H9 (cell line): Measurements from ENCODE around the gene HSDL2. TPM values are rescaled to one million over a fixed set of nuclear protein-coding genes. Genes with fewer than 3 reads are reported as not detected.
A peak's percentile ranks its signal among the peaks of the same experiment; 100 is the strongest.

Experiments
- DNase-seq: peaks from one replicate; pipeline ENCODE4 v3.0.0-alpha.2; 2017
- H2AFZ ChIP-seq: one replicate; pipeline ENCODE4 v1.6.1; 2013; ENCODE audit warnings: mild to moderate bottlenecking, low read length, control low read depth, moderate library complexity
- H2AK5ac ChIP-seq: 2 replicates; pipeline ENCODE4 v1.6.1; 2013; ENCODE audit warnings: low read length, control low read depth, mixed read lengths; ENCODE audit not compliant: insufficient read length
- H2BK120ac ChIP-seq: one replicate; pipeline ENCODE4 v1.6.1; 2013; ENCODE audit warnings: low read depth, mild to moderate bottlenecking, low read length, control low read depth, inconsistent platforms; ENCODE audit not compliant: poor library complexity, severe bottlenecking
- H2BK12ac ChIP-seq: 2 replicates; pipeline ENCODE4 v1.6.1; 2013; ENCODE audit warnings: low read length, control low read depth, mixed read lengths, low read depth; ENCODE audit not compliant: insufficient read length
- H2BK15ac ChIP-seq: 2 replicates; pipeline ENCODE4 v1.6.1; 2013; ENCODE audit warnings: low read depth, low read length, control low read depth
- H2BK20ac ChIP-seq: one replicate; pipeline ENCODE4 v1.6.1; 2013; ENCODE audit warnings: low read depth, mild to moderate bottlenecking, low read length, control low read depth, inconsistent platforms; ENCODE audit not compliant: poor library complexity, severe bottlenecking
- H2BK5ac ChIP-seq: 2 replicates; pipeline ENCODE4 v1.6.1; 2013; ENCODE audit warnings: low read length, control low read depth, mixed read lengths; ENCODE audit not compliant: insufficient read length
- H3K14ac ChIP-seq: 2 replicates; pipeline ENCODE4 v1.6.1; 2013; ENCODE audit warnings: low read length, control low read depth; ENCODE audit not compliant: insufficient read depth
- H3K18ac ChIP-seq: 2 replicates; pipeline ENCODE4 v1.6.1; 2013; ENCODE audit warnings: low read depth, mild to moderate bottlenecking, mixed read lengths, low read length, control low read depth; ENCODE audit not compliant: insufficient read length
- H3K23ac ChIP-seq: 2 replicates; pipeline ENCODE4 v1.6.1; 2013; ENCODE audit warnings: low read length, control low read depth, mixed read lengths, low read depth; ENCODE audit not compliant: insufficient read length
- H3K23me2 ChIP-seq: 2 replicates; pipeline ENCODE4 v1.6.1; 2013; ENCODE audit warnings: low read depth, mild to moderate bottlenecking, mixed read lengths, low read length, control low read depth; ENCODE audit not compliant: insufficient read length, poor library complexity, severe bottlenecking
- H3K27ac ChIP-seq: 2 replicates; pipeline ENCODE4 v1.5.1; 2013; ENCODE audit warnings: low read length, control low read depth, mixed read lengths, low read depth; ENCODE audit not compliant: insufficient read length
- H3K27me3 ChIP-seq: 2 replicates; pipeline ENCODE4 v1.6.1; 2013; ENCODE audit warnings: low read length, control low read depth, inconsistent platforms; ENCODE audit not compliant: insufficient read depth
- H3K4ac ChIP-seq: 2 replicates; pipeline ENCODE4 v1.6.1; 2013; ENCODE audit warnings: low read depth, mild to moderate bottlenecking, control low read depth, inconsistent platforms, low read length, moderate library complexity
- H3K4me1 ChIP-seq: 2 replicates; pipeline ENCODE4 v1.6.1; 2013; ENCODE audit warnings: low read length, control low read depth, inconsistent platforms; ENCODE audit not compliant: insufficient read depth
- H3K4me2 ChIP-seq: 2 replicates; pipeline ENCODE4 v1.6.1; 2013; ENCODE audit warnings: low read length, control low read depth, mixed read lengths; ENCODE audit not compliant: insufficient read length, insufficient read depth
- H3K56ac ChIP-seq: 2 replicates; pipeline ENCODE4 v1.6.1; 2013; ENCODE audit warnings: low read depth, mild to moderate bottlenecking, mixed read lengths, low read length, control low read depth; ENCODE audit not compliant: insufficient read length
- H3K79me1 ChIP-seq: 2 replicates; pipeline ENCODE4 v1.6.1; 2013; ENCODE audit warnings: low read depth, mild to moderate bottlenecking, moderate library complexity, low read length, control low read depth, inconsistent platforms; ENCODE audit not compliant: insufficient read depth, poor library complexity, severe bottlenecking
- H3K79me2 ChIP-seq: 2 replicates; pipeline ENCODE4 v1.6.1; 2013; ENCODE audit warnings: low read length, control low read depth, inconsistent platforms; ENCODE audit not compliant: insufficient read depth
- H3K9ac ChIP-seq: 2 replicates; pipeline ENCODE4 v1.6.1; 2013; ENCODE audit warnings: low read length, control low read depth, mixed read lengths; ENCODE audit not compliant: insufficient read length; ENCODE audit errors: extremely low read depth
- H3K9me3 ChIP-seq: one replicate; pipeline ENCODE4 v1.6.1; 2013; ENCODE audit warnings: low read depth, low read length, inconsistent platforms; ENCODE audit not compliant: control insufficient read depth
- H3T11ph ChIP-seq: one replicate; pipeline ENCODE4 v1.6.1; 2013; ENCODE audit warnings: mild to moderate bottlenecking, low read length, control low read depth, inconsistent platforms
- H4K20me1 ChIP-seq: one replicate; pipeline ENCODE4 v1.6.1; 2013; ENCODE audit not compliant: control insufficient read depth, insufficient read length, insufficient read depth
- H4K5ac ChIP-seq: 2 replicates; pipeline ENCODE4 v1.6.1; 2013; ENCODE audit warnings: low read depth, mild to moderate bottlenecking, mixed read lengths, low read length, control low read depth; ENCODE audit not compliant: insufficient read length
- H4K8ac ChIP-seq: replicated peaks from 2 replicates; pipeline ENCODE4 v1.6.1; 2013; ENCODE audit warnings: low read length, control low read depth, mixed read lengths, low read depth; ENCODE audit not compliant: insufficient read length
- H4K91ac ChIP-seq: 2 replicates; pipeline ENCODE4 v1.6.1; 2013; ENCODE audit warnings: low read depth, mild to moderate bottlenecking, moderate library complexity, mixed read lengths, low read length, control low read depth; ENCODE audit not compliant: insufficient read length
- H3K27ac Mint-ChIP-seq, 3 experiments: 2 replicates in 2 of 3; 3 replicates in 1 of 3; pipeline ENCODE4 v1.8.0; 2020 to 2021; ENCODE audit warnings: mixed read lengths in 3 of 3, mild to moderate bottlenecking in 1 of 3, moderate library complexity in 1 of 3
- H3K27me3 Mint-ChIP-seq: 2 replicates; pipeline ENCODE4 v1.8.0; 2021; ENCODE audit warnings: low read depth, mild to moderate bottlenecking, moderate library complexity, mixed read lengths
- H3K36me3 Mint-ChIP-seq, 3 experiments: 2 replicates in 2 of 3; 3 replicates in 1 of 3; pipeline ENCODE4 v1.8.0; 2020 to 2021; ENCODE audit warnings: low read depth in 3 of 3, mixed read lengths in 3 of 3; ENCODE audit not compliant: insufficient read depth in 1 of 3
- H3K4me1 Mint-ChIP-seq, 2 experiments: 2 replicates each; pipeline ENCODE4 v1.8.0; 2020; ENCODE audit warnings: mixed read lengths in 2 of 2
- H3K4me3 Mint-ChIP-seq, 2 experiments: 2 replicates in 1 of 2; 3 replicates in 1 of 2; pipeline ENCODE4 v1.8.0; 2020 to 2021; ENCODE audit warnings: mild to moderate bottlenecking in 2 of 2, mixed read lengths in 2 of 2, moderate library complexity in 1 of 2
- H3K9me3 Mint-ChIP-seq, 2 experiments: 2 replicates in 1 of 2; 3 replicates in 1 of 2; pipeline ENCODE4 v1.8.0; 2020; ENCODE audit warnings: mild to moderate bottlenecking in 2 of 2, mixed read lengths in 2 of 2, moderate library complexity in 1 of 2
- CTCF ChIP-seq: fragments of 200-600 bp; sonication (generic); conservative IDR thresholded peaks from 3 replicates; pipeline ENCODE4 v1.8.0; 2021; ENCODE audit warnings: antibody characterized with exemption, mild to moderate bottlenecking
- WGBS: extraction: QIAGEN DNeasy Blood & Tissue Kit; methylation state at CpG from one replicate; pipeline ENCODE4 v1.1.7; 2013; ENCODE audit warnings: missing lambda C conversion rate, low lambda C conversion rate, mixed read lengths; ENCODE audit not compliant: insufficient read length; ENCODE audit errors: extremely low coverage; 5-methylcytosine and 5-hydroxymethylcytosine counted together
- total RNA-seq: library from RNA; stranded (reverse); gene quantifications from 2 replicates; pipeline ENCODE4 v1.2.1, GENCODE V29; 2021

Gene HSDL2
- total RNA-seq, 1 experiment from 2014 or later = 16.6 TPM

DNA sequence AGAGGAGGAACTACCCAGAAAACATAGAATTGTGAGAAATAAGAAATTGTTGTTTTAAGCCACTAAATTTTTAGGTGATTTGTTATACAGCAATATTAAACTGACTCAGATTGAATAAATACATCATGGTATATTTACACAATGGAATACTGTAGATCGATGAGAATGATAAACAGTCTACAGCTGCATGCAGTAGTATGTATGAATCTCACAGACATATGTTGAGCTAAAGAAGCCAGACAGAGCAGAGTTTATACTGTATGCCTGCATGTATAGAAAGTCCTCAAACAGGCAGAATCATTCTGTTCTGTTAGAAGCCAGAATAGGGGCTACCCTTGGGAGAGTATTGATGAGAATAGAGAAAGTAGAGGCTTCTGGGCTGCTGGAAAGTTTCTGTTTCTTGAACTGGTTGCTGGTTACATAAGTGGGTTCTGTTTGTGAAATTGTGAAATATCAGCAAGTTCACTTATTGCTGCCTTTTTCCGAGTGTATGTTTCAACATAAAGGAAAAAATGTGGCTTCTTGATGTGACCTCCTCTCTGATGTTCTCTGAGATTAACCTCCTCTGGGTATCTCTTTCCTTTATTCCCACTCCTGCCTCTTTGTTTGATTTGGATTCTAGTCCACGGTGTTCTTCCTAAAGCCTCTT, 116.3 kb downstream of the HSDL2 start:
- Histone ChIP-seq H3K27ac (no peak overlapping the region), H3T11ph (no peak overlapping the region), H3K4ac (no peak overlapping the region), H2BK20ac (no peak overlapping the region), H3K18ac (no peak overlapping the region), H2AK5ac (no peak overlapping the region), H3K79me1 (peaks cover 4% of the 10 kb centered on the region), H4K91ac (no peak overlapping the region), H3K23me2 (no peaks in the 10 kb centered on the region), H3K79me2 (peaks cover 28% of the 10 kb centered on the region; the same call in 1 of the 2 replicates), H3K14ac (no peak overlapping the region), H2BK120ac (no peak overlapping the region), H4K20me1 (no peaks in the 10 kb centered on the region), H2BK15ac (no peak overlapping the region), H2AFZ (no peak overlapping the region), H4K8ac (no peak overlapping the region), H3K27me3 (no peaks in the 10 kb centered on the region), H3K23ac (no peak overlapping the region), H4K5ac (no peak overlapping the region), H3K4me1 (peaks cover 3% of the 10 kb centered on the region; the same call in 1 of the 2 replicates), H3K4me2 (no peak overlapping the region), H3K9ac (no peak overlapping the region), H2BK5ac (no peak overlapping the region), H3K9me3 (no peaks in the 10 kb centered on the region), H3K56ac (no peak overlapping the region), H2BK12ac (no peak overlapping the region)
- Mint-ChIP-seq H3K36me3 (peaks cover 38 to 53% (median 39%) of the 10 kb centered on the region in 3 experiments), H3K4me1 (peaks cover 24 to 31% of the 10 kb centered on the region in 2 experiments), H3K4me3 (no peak overlapping the region; a peak in 1 of 5 replicates), H3K9me3 (peaks cover 21 to 26% of the 10 kb centered on the region in 2 experiments), H3K27me3 (no peaks in the 10 kb centered on the region), H3K27ac (peak overlapping the region; percentile 5 to 19 (median 8); a peak in 5 of 7 replicates)
- no peak for DNase-seq
- TF ChIP-seq CTCF = no peak
- no CpG with 5 or more reads among the region's 3 CpGs for WGBS
